ENCODE data around the gene BCL11A.

Gene BCL11A

GRCh38 chr2:60461421-60462108, 91.9 kb downstream of the BCL11A start:
- DNase-seq (ENCODE audit: low read depth) = no peak

GRCh38 chr2:60460577-60461420, 92.7 kb downstream of the BCL11A start:
- no peak for DNase-seq (ENCODE audit: low read depth)

GRCh38 chr2:60459851-60460250, 93.6 kb downstream of the BCL11A start:
- no peak for DNase-seq (ENCODE audit: low read depth)

GRCh38 chr2:60456115-60456770, 97.2 kb downstream of the BCL11A start:
- no peak for DNase-seq (ENCODE audit: low read depth)

GRCh38 chr2:60453872-60454271, 99.6 kb downstream of the BCL11A start:
- no peak for DNase-seq (ENCODE audit: low read depth)

GRCh38 chr2:60453301-60453700, 100.2 kb downstream of the BCL11A start:
- no peak for DNase-seq (ENCODE audit: low read depth)

GRCh38 chr2:60450488-60450887, 103.0 kb downstream of the BCL11A start:
- no peak for DNase-seq (ENCODE audit: low read depth)

GRCh38 chr2:60447943-60448342, 105.5 kb downstream of the BCL11A start:
- no peak for DNase-seq (ENCODE audit: low read depth)

GRCh38 chr2:60446413-60447267, 106.8 kb downstream of the BCL11A start:
- DNase-seq (ENCODE audit: low read depth) = no peak

- DNase-seq (ENCODE audit: low read depth) = peak; percentile 34
Measured at GRCh38 chr2:60445684-60446179, 107.7 kb downstream of the BCL11A start.

GRCh38 chr2:60442608-60443007, 110.8 kb downstream of the BCL11A start:
- no peak for DNase-seq (ENCODE audit: low read depth)

- no peak for DNase-seq (ENCODE audit: low read depth)
Measured at GRCh38 chr2:60441800-60442199, 111.7 kb downstream of the BCL11A start.

- DNase-seq (ENCODE audit: low read depth) = no peak
Measured at GRCh38 chr2:60440767-60441163, 112.7 kb downstream of the BCL11A start.

GRCh38 chr2:60440079-60440766, 113.2 kb downstream of the BCL11A start:
- DNase-seq (ENCODE audit: low read depth) = no peak

GRCh38 chr2:60439219-60439974, 114.1 kb downstream of the BCL11A start:
- DNase-seq (ENCODE audit: low read depth) = no peak

- DNase-seq (ENCODE audit: low read depth) = no peak
Measured at GRCh38 chr2:60438653-60439052, 114.8 kb downstream of the BCL11A start.

- no peak for DNase-seq (ENCODE audit: low read depth)
Measured at GRCh38 chr2:60438131-60438530, 115.3 kb downstream of the BCL11A start.

GRCh38 chr2:60437080-60437696, 116.3 kb downstream of the BCL11A start:
- DNase-seq (ENCODE audit: low read depth) = no peak

GRCh38 chr2:60433018-60433596, 120.3 kb downstream of the BCL11A start:
- DNase-seq (ENCODE audit: low read depth) = no peak
